GM23338 (cell line): ENCODE results near the gene C3orf85. TPM values are rescaled to one million over a fixed set of nuclear protein-coding genes. Genes with fewer than 3 reads are reported as not detected.
A peak's percentile ranks its signal among the peaks of the same experiment; 100 is the strongest.

ENCODE experiments used
- ATAC-seq: fragments of 200-7000 bp; cut with Tn5 transposase; 3 replicates; pipeline ENCODE4 v1.9.1; 2020
- DNase-seq: peaks from one replicate; pipeline ENCODE4 v3.0.0-alpha.2; 2015; ENCODE audit warnings: low spot score
- H2AFZ ChIP-seq: fragments of 200-600 bp; sonication (generic); 2 replicates; pipeline ENCODE4 v1.8.0; 2016; ENCODE audit warnings: antibody characterized with exemption, mild to moderate bottlenecking, moderate library complexity
- H3F3A ChIP-seq: fragments of 200-600 bp; sonication (generic); replicated peaks from 2 replicates; pipeline ENCODE4 v1.8.0; 2017; ENCODE audit warnings: antibody characterized with exemption, mixed run types, low read depth
- H3K27ac ChIP-seq: fragments of 200-600 bp; sonication (generic); 2 replicates; pipeline ENCODE4 v1.6.1; 2016; ENCODE audit warnings: low read depth
- H3K27me3 ChIP-seq: fragments of 200-600 bp; sonication (generic); 2 replicates; pipeline ENCODE4 v1.8.0; 2016; ENCODE audit warnings: mild to moderate bottlenecking, mixed run types, moderate library complexity; ENCODE audit not compliant: insufficient read depth
- H3K36me3 ChIP-seq: fragments of 200-600 bp; sonication (generic); 2 replicates; pipeline ENCODE4 v1.8.0; 2016; ENCODE audit warnings: mild to moderate bottlenecking; ENCODE audit not compliant: insufficient read depth
- H3K4me1 ChIP-seq: fragments of 200-600 bp; sonication (generic); 2 replicates; pipeline ENCODE4 v1.8.0; 2016; ENCODE audit warnings: mild to moderate bottlenecking, moderate library complexity; ENCODE audit not compliant: insufficient read depth
- H3K4me2 ChIP-seq: fragments of 200-600 bp; sonication (generic); 2 replicates; pipeline ENCODE4 v1.7.1; 2017; ENCODE audit warnings: mixed run types
- H3K4me3 ChIP-seq: fragments of 200-600 bp; sonication (generic); 2 replicates; pipeline ENCODE4 v1.6.1; 2016; ENCODE audit warnings: mixed run types
- H3K79me2 ChIP-seq: fragments of 200-600 bp; sonication (generic); replicated peaks from 2 replicates; pipeline ENCODE4 v1.8.0; 2017; ENCODE audit warnings: mild to moderate bottlenecking; ENCODE audit not compliant: insufficient read depth
- H3K9me2 ChIP-seq: fragments of 200-600 bp; sonication (generic); 2 replicates; pipeline ENCODE4 v1.8.0; 2017; ENCODE audit not compliant: insufficient read depth
- H4K20me1 ChIP-seq: fragments of 200-600 bp; sonication (generic); replicated peaks from 2 replicates; pipeline ENCODE4 v1.8.0; 2017; ENCODE audit warnings: mild to moderate bottlenecking; ENCODE audit not compliant: insufficient read depth
- H3K27ac Mint-ChIP-seq: 2 replicates; pipeline ENCODE4 v1.8.0; 2020; ENCODE audit warnings: inconsistent platforms, mild to moderate bottlenecking, moderate library complexity, mixed read lengths
- H3K27me3 Mint-ChIP-seq: 3 replicates; pipeline ENCODE4 v1.8.0; 2022; ENCODE audit warnings: low read depth, mild to moderate bottlenecking, moderate library complexity, mixed read lengths, inconsistent platforms; ENCODE audit not compliant: insufficient read depth, poor library complexity
- H3K36me3 Mint-ChIP-seq: 3 replicates; pipeline ENCODE4 v1.8.0; 2021; ENCODE audit warnings: low read depth, mild to moderate bottlenecking, inconsistent platforms, moderate library complexity, mixed read lengths
- H3K4me1 Mint-ChIP-seq: 3 replicates; pipeline ENCODE4 v1.8.0; 2020; ENCODE audit warnings: mild to moderate bottlenecking, inconsistent platforms, mixed read lengths
- H3K4me3 Mint-ChIP-seq: 3 replicates; pipeline ENCODE4 v1.8.0; 2021; ENCODE audit warnings: moderate library complexity, mild to moderate bottlenecking, inconsistent platforms, mixed read lengths
- H3K9me3 Mint-ChIP-seq: 3 replicates; pipeline ENCODE4 v1.8.0; 2020; ENCODE audit warnings: moderate library complexity, mild to moderate bottlenecking, inconsistent platforms, mixed read lengths
- CREB1 ChIP-seq: fragments of 250-450 bp; sonication (Bioruptor Pico); IDR thresholded peaks from 2 replicates; pipeline ENCODE4 v1.5.0; 2020; ENCODE audit warnings: low read depth, mild to moderate bottlenecking, moderate library complexity
- EZH2 ChIP-seq: fragments of 200-600 bp; sonication (generic); IDR thresholded peaks from one replicate; pipeline ENCODE4 v1.8.0; 2017; ENCODE audit warnings: antibody characterized with exemption, mild to moderate bottlenecking, low read depth; ENCODE audit not compliant: unreplicated experiment
- EZH2phosphoT487 ChIP-seq: fragments of 200-600 bp; sonication (generic); IDR thresholded peaks from one replicate; pipeline ENCODE4 v1.8.1; 2018; ENCODE audit warnings: antibody characterized with exemption; ENCODE audit not compliant: unreplicated experiment
- JUNB ChIP-seq: IDR thresholded peaks from one replicate; pipeline ENCODE4 v1.6.1; 2016; ENCODE audit warnings: antibody characterized with exemption; ENCODE audit not compliant: unreplicated experiment
- NANOG ChIP-seq: IDR thresholded peaks from 2 replicates; pipeline ENCODE4 v1.6.1; 2016; ENCODE audit warnings: antibody characterized with exemption, borderline replicate concordance
- POLR2AphosphoS5 ChIP-seq: IDR thresholded peaks from 2 replicates; pipeline ENCODE4 v1.6.1; 2016; ENCODE audit warnings: antibody characterized with exemption, low read depth
- STAT1 ChIP-seq: IDR thresholded peaks from one replicate; pipeline ENCODE4 v1.6.1; 2016; ENCODE audit warnings: antibody characterized with exemption; ENCODE audit not compliant: unreplicated experiment
- ZNF114 ChIP-seq: fragments of 250-450 bp; sonication (Bioruptor Pico); IDR thresholded peaks from 2 replicates; pipeline ENCODE4 v1.5.0; 2020; ENCODE audit warnings: mild to moderate bottlenecking, moderate library complexity
- ZNF331 ChIP-seq: fragments of 250-450 bp; sonication (Bioruptor Pico); IDR thresholded peaks from 2 replicates; pipeline ENCODE4 v1.5.0; 2020; ENCODE audit warnings: low read depth, mild to moderate bottlenecking, moderate library complexity
- polyA plus RNA-seq: library from polyadenylated mRNA; unstranded; fragments of >200 nt; fragmentation: Nextera tagmentation; extraction: Ambion mirVana; gene quantifications from 2 replicates; pipeline ENCODE4 v1.2.1, GENCODE V29; 2016
- total RNA-seq: library from RNA; depleted of rRNA; stranded (reverse); fragments of >200 nt; shearing (Covaris generic); gene quantifications from 2 replicates; pipeline ENCODE4 v1.2.3, GENCODE V29; 2014
- TF ChIP-seq, protein P1 (sequence below): fragments of 250-450 bp; sonication (Bioruptor Pico); IDR thresholded peaks from 2 replicates; pipeline ENCODE4 v1.5.0; 2020; ENCODE audit warnings: mild to moderate bottlenecking, moderate library complexity
- TF ChIP-seq, protein P2 (sequence below): IDR thresholded peaks from 2 replicates; pipeline ENCODE4 v1.6.1; 2016; ENCODE audit warnings: antibody characterized with exemption
- TF ChIP-seq, protein P3 (sequence below): IDR thresholded peaks from one replicate; pipeline ENCODE4 v1.6.1; 2018; ENCODE audit warnings: antibody characterized with exemption; ENCODE audit not compliant: unreplicated experiment
- TF ChIP-seq, protein P4 (sequence below), 2 experiments: fragments of 200-600 bp in 1 of 2; sonication (generic) in 1 of 2; conservative IDR thresholded peaks; 2 replicates each; pipeline versions ENCODE4 v1.5.1 to v1.6.1; 2016 to 2017; ENCODE audit warnings: antibody characterized with exemption in 2 of 2, low read depth in 2 of 2, mild to moderate bottlenecking in 2 of 2, moderate library complexity in 1 of 2

C3orf85 gene
- total and polyA plus RNA-seq, 2 experiments from 2014 or later: not detected

DNA sequence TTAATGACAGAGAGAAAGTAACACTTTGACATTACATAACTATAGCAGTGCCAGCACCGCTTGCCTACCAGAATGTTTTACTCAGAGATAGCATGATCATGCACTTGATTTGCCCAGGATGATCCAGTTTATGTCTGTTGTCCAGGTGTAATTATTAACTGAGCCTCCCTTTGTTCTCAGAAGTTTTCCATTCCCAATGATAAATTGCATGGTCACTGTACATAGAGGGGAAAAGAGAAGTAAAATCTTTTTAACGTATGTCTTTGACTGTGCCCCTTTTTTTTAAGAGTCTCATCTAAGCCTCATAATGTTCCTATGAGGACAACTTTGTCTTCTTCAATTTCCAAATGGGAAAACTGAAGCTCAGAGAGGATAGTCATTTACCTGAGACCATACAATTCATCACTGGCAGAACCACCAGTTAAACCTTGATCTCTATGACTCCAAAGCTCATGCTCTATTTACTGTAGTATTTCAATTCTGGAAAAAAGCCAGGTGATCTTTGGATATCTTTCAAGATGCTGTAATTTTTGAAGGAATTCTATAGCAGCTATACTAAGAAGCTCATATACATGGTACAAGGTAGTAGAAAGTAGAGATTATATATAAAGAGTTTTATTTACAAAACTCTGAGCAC, 25.1 kb downstream of the C3orf85 start (continued):
- TF ChIP-seq STAT1: no peak

DNA sequence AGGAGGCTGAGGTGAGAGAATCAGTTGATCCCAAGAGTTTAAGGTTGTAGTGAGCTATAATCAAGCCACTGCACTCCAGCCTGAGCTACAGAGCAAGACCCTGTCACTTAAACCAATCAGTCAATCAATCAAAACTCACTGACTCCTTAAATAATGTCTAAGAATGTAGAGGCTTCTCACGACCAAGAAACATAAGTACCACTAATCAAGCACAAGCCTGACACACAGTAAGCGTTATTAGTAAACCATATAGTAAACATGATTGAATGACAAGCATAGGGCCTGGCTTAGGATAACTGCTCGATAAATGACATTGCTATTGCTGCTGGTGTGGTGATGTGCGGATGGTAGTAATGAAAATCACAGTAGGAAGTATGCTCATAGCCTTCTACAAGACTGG, 29.4 kb downstream of the C3orf85 start:
- H3K27me3 Mint-ChIP-seq: peaks cover 3% of the 10 kb centered on the region
- ATAC-seq: no peak

More for the DNA sequence above, 29.4 kb downstream of the C3orf85 start:
- Histone ChIP-seq H2AFZ (peak overlapping the region; percentile 67; the same call in 1 of the 2 replicates), H3K9me2 (0 out of 2 replicates have a peak, but pooled peaks cover 3% of the 10 kb centered on the region), H3K27me3 (no peaks in the 10 kb centered on the region), H3F3A (no peaks in the 10 kb centered on the region), H3K4me3 (no peak overlapping the region), H3K36me3 (no peaks in the 10 kb centered on the region), H3K4me1 (peaks cover 5% of the 10 kb centered on the region; the same call in 1 of the 2 replicates), H3K79me2 (no peaks in the 10 kb centered on the region), H3K4me2 (no peak overlapping the region), H3K27ac (no peak overlapping the region), H4K20me1 (no peaks in the 10 kb centered on the region)
- DNase-seq: no peak
- H3K27ac Mint-ChIP-seq: no peak overlapping the region
- peaks cover 8% of the 10 kb centered on the region for H3K4me1 Mint-ChIP-seq
- TF ChIP-seq NANOG (no peak), POLR2AphosphoS5 (no peak), STAT1 (no peak), CREB1 (CRISPR knock-in tag) (no peak), ZNF114 (CRISPR knock-in tag) (no peak), EZH2phosphoT487 (no peak), ZNF331 (CRISPR knock-in tag) (no peak), JUNB (no peak), EZH2 (no peak)
- TF ChIP-seq, protein P1, sequence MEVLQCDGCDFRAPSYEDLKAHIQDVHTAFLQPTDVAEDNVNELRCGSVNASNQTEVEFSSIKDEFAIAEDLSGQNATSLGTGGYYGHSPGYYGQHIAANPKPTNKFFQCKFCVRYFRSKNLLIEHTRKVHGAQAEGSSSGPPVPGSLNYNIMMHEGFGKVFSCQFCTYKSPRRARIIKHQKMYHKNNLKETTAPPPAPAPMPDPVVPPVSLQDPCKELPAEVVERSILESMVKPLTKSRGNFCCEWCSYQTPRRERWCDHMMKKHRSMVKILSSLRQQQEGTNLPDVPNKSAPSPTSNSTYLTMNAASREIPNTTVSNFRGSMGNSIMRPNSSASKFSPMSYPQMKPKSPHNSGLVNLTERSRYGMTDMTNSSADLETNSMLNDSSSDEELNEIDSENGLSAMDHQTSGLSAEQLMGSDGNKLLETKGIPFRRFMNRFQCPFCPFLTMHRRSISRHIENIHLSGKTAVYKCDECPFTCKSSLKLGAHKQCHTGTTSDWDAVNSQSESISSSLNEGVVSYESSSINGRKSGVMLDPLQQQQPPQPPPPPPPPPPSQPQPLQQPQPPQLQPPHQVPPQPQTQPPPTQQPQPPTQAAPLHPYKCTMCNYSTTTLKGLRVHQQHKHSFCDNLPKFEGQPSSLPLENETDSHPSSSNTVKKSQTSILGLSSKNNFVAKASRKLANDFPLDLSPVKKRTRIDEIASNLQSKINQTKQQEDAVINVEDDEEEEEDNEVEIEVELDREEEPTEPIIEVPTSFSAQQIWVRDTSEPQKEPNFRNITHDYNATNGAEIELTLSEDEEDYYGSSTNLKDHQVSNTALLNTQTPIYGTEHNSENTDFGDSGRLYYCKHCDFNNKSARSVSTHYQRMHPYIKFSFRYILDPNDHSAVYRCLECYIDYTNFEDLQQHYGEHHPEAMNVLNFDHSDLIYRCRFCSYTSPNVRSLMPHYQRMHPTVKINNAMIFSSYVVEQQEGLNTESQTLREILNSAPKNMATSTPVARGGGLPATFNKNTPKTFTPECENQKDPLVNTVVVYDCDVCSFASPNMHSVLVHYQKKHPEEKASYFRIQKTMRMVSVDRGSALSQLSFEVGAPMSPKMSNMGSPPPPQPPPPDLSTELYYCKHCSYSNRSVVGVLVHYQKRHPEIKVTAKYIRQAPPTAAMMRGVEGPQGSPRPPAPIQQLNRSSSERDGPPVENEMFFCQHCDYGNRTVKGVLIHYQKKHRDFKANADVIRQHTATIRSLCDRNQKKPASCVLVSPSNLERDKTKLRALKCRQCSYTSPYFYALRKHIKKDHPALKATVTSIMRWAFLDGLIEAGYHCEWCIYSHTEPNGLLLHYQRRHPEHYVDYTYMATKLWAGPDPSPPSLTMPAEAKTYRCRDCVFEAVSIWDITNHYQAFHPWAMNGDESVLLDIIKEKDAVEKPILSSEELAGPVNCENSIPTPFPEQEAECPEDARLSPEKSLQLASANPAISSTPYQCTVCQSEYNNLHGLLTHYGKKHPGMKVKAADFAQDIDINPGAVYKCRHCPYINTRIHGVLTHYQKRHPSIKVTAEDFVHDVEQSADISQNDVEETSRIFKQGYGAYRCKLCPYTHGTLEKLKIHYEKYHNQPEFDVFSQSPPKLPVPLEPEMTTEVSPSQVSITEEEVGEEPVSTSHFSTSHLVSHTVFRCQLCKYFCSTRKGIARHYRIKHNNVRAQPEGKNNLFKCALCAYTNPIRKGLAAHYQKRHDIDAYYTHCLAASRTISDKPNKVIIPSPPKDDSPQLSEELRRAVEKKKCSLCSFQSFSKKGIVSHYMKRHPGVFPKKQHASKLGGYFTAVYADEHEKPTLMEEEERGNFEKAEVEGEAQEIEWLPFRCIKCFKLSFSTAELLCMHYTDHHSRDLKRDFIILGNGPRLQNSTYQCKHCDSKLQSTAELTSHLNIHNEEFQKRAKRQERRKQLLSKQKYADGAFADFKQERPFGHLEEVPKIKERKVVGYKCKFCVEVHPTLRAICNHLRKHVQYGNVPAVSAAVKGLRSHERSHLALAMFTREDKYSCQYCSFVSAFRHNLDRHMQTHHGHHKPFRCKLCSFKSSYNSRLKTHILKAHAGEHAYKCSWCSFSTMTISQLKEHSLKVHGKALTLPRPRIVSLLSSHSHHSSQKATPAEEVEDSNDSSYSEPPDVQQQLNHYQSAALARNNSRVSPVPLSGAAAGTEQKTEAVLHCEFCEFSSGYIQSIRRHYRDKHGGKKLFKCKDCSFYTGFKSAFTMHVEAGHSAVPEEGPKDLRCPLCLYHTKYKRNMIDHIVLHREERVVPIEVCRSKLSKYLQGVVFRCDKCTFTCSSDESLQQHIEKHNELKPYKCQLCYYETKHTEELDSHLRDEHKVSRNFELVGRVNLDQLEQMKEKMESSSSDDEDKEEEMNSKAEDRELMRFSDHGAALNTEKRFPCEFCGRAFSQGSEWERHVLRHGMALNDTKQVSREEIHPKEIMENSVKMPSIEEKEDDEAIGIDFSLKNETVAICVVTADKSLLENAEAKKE: no peak
- TF ChIP-seq, protein P2, sequence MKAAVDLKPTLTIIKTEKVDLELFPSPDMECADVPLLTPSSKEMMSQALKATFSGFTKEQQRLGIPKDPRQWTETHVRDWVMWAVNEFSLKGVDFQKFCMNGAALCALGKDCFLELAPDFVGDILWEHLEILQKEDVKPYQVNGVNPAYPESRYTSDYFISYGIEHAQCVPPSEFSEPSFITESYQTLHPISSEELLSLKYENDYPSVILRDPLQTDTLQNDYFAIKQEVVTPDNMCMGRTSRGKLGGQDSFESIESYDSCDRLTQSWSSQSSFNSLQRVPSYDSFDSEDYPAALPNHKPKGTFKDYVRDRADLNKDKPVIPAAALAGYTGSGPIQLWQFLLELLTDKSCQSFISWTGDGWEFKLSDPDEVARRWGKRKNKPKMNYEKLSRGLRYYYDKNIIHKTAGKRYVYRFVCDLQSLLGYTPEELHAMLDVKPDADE: no peak
- TF ChIP-seq, protein P3, sequence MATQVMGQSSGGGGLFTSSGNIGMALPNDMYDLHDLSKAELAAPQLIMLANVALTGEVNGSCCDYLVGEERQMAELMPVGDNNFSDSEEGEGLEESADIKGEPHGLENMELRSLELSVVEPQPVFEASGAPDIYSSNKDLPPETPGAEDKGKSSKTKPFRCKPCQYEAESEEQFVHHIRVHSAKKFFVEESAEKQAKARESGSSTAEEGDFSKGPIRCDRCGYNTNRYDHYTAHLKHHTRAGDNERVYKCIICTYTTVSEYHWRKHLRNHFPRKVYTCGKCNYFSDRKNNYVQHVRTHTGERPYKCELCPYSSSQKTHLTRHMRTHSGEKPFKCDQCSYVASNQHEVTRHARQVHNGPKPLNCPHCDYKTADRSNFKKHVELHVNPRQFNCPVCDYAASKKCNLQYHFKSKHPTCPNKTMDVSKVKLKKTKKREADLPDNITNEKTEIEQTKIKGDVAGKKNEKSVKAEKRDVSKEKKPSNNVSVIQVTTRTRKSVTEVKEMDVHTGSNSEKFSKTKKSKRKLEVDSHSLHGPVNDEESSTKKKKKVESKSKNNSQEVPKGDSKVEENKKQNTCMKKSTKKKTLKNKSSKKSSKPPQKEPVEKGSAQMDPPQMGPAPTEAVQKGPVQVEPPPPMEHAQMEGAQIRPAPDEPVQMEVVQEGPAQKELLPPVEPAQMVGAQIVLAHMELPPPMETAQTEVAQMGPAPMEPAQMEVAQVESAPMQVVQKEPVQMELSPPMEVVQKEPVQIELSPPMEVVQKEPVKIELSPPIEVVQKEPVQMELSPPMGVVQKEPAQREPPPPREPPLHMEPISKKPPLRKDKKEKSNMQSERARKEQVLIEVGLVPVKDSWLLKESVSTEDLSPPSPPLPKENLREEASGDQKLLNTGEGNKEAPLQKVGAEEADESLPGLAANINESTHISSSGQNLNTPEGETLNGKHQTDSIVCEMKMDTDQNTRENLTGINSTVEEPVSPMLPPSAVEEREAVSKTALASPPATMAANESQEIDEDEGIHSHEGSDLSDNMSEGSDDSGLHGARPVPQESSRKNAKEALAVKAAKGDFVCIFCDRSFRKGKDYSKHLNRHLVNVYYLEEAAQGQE: no peak
- TF ChIP-seq, protein P4, sequence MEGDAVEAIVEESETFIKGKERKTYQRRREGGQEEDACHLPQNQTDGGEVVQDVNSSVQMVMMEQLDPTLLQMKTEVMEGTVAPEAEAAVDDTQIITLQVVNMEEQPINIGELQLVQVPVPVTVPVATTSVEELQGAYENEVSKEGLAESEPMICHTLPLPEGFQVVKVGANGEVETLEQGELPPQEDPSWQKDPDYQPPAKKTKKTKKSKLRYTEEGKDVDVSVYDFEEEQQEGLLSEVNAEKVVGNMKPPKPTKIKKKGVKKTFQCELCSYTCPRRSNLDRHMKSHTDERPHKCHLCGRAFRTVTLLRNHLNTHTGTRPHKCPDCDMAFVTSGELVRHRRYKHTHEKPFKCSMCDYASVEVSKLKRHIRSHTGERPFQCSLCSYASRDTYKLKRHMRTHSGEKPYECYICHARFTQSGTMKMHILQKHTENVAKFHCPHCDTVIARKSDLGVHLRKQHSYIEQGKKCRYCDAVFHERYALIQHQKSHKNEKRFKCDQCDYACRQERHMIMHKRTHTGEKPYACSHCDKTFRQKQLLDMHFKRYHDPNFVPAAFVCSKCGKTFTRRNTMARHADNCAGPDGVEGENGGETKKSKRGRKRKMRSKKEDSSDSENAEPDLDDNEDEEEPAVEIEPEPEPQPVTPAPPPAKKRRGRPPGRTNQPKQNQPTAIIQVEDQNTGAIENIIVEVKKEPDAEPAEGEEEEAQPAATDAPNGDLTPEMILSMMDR (conservative IDR thresholded peaks at IDR 0.05; ENCODE audit: low read depth in 2 of 2): no peak
- H3K4me3 Mint-ChIP-seq: no peak overlapping the region
- no peaks in the 10 kb centered on the region for H3K36me3 Mint-ChIP-seq
- H3K9me3 Mint-ChIP-seq: no peaks in the 10 kb centered on the region
